ENCODE results near the gene CRTAC1. TPM values are rescaled to one million over a fixed set of nuclear protein-coding genes. Genes with fewer than 3 reads are reported as not detected.

The CRTAC1 gene
- total RNA-seq, 1 experiment from 2014 or later = 1.2 TPM

DNA sequence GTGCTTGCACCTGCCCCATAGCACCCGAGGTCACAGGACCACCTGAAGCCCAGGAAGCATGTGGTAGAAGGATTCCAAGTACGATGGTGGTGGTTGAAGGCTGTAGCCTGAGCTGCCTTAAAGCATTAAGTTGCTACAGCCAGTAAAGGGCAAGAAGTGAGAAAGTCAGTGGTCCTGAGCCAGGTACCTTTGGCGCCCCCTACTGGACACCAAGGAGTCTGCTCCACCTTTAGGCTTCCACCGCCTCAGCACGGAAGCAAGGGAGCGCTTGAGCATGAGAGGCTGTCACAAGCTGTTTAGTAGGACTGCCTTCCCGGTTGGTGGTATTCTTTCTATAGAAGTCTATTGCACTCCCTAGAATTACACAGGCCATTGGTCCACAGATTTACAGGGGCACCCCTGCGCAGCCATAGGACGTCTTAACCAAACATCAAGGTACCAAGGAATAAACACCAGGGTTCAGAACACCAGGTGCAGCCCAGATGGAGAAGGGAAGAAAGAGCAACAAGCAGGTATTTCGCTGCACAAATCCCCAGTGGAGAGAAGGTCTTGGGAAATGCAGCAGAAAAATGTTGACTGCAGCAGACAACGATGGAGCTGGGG, 2.2 kb downstream of the CRTAC1 start:
- H3K4me3 Mint-ChIP-seq = peak overlapping the region; percentile 52
- TF ChIP-seq, protein P1, sequence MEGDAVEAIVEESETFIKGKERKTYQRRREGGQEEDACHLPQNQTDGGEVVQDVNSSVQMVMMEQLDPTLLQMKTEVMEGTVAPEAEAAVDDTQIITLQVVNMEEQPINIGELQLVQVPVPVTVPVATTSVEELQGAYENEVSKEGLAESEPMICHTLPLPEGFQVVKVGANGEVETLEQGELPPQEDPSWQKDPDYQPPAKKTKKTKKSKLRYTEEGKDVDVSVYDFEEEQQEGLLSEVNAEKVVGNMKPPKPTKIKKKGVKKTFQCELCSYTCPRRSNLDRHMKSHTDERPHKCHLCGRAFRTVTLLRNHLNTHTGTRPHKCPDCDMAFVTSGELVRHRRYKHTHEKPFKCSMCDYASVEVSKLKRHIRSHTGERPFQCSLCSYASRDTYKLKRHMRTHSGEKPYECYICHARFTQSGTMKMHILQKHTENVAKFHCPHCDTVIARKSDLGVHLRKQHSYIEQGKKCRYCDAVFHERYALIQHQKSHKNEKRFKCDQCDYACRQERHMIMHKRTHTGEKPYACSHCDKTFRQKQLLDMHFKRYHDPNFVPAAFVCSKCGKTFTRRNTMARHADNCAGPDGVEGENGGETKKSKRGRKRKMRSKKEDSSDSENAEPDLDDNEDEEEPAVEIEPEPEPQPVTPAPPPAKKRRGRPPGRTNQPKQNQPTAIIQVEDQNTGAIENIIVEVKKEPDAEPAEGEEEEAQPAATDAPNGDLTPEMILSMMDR (IDR thresholded peaks at IDR 0.05) = peak; percentile 97
- TF ChIP-seq TP53 (CRISPR knock-in tag; IDR thresholded peaks at IDR 0.05) = no peak
- peaks cover 26% of the 10 kb centered on the region for H3K4me1 Mint-ChIP-seq
- H3K36me3 Mint-ChIP-seq = no peaks in the 10 kb centered on the region
- POLR2A ChIA-PET = interaction anchor here (0.7 to 1.2 kb wide), 2 partner anchors 9 to 13 kb away, joined by 3 to 4 read pairs; no protein-coding TSS in a partner anchor
- no peaks in the 10 kb centered on the region for H3K9me3 Mint-ChIP-seq
- peaks cover 68% of the 10 kb centered on the region for H3K27me3 Mint-ChIP-seq (ENCODE audit: low read depth)
- peak; percentile 87 for DNase-seq (ENCODE audit: low spot score)
- peak; percentile 55 for ATAC-seq
- no peak overlapping the region for H3K27ac Mint-ChIP-seq
- CTCF ChIA-PET = interaction anchor here (0.6 to 8.1 kb wide), 53 partner anchors 9 to 366 kb away, joined by 3 to 119 read pairs (median 5); partner anchors contain the start of genes GOLGA7B, R3HCC1L and SFRP5

DNA sequence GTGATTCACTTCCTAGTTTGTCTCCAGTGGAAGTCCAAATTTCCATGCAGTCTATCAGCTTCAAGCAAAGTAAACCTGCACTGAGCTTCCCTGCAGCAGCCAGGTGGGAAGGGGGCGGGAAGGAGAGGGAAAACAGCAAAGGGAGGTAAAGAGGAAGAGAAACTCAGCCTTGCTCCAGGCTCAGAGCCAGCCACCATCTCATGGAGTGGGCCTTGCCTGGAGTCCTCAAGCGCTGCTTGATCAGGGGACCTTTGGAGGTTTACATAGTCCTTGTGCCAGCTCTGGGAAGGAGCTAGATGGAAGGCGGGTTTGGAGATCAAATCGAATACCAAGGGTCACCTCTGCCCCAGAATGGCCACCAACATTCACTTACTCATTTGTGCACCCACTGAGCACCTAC, 7.4 kb downstream of the CRTAC1 start:
- DNase-seq (ENCODE audit: low spot score) (no peak), ATAC-seq (no peak)
- Mint-ChIP-seq H3K36me3 (no peaks in the 10 kb centered on the region), H3K4me3 (no peak overlapping the region), H3K9me3 (no peaks in the 10 kb centered on the region), H3K27ac (no peak overlapping the region), H3K4me1 (peaks cover 18% of the 10 kb centered on the region), H3K27me3 (ENCODE audit: low read depth) (peaks cover 27% of the 10 kb centered on the region)
- ChIA-PET CTCF (interaction anchor here (1.1 kb wide), 2 partner anchors 18 to 154 kb away, joined by 3 to 4 read pairs; no protein-coding TSS in a partner anchor), POLR2A (no interaction called here)
- TF ChIP-seq RORB (CRISPR knock-in tag; IDR thresholded peaks at IDR 0.05) = no peak
- no peak for TF ChIP-seq FOXJ3 (CRISPR knock-in tag; IDR thresholded peaks at IDR 0.05; ENCODE audit: borderline replicate concordance)
- TF ChIP-seq, protein P2, sequence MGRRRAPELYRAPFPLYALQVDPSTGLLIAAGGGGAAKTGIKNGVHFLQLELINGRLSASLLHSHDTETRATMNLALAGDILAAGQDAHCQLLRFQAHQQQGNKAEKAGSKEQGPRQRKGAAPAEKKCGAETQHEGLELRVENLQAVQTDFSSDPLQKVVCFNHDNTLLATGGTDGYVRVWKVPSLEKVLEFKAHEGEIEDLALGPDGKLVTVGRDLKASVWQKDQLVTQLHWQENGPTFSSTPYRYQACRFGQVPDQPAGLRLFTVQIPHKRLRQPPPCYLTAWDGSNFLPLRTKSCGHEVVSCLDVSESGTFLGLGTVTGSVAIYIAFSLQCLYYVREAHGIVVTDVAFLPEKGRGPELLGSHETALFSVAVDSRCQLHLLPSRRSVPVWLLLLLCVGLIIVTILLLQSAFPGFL (CRISPR knock-in tag; IDR thresholded peaks at IDR 0.05; ENCODE audit: borderline replicate concordance) = no peak
- TF ChIP-seq GABPB1 (CRISPR knock-in tag; IDR thresholded peaks at IDR 0.05) = no peak
- TF ChIP-seq, protein P3, sequence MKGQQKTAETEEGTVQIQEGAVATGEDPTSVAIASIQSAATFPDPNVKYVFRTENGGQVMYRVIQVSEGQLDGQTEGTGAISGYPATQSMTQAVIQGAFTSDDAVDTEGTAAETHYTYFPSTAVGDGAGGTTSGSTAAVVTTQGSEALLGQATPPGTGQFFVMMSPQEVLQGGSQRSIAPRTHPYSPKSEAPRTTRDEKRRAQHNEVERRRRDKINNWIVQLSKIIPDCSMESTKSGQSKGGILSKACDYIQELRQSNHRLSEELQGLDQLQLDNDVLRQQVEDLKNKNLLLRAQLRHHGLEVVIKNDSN (CRISPR knock-in tag; IDR thresholded peaks at IDR 0.05) = no peak
- no peak for TF ChIP-seq CBFB (CRISPR knock-in tag; IDR thresholded peaks at IDR 0.05; ENCODE audit: low read depth)
- TF ChIP-seq TEAD4 (CRISPR knock-in tag; IDR thresholded peaks at IDR 0.05) = no peak
- TF ChIP-seq, protein P4, sequence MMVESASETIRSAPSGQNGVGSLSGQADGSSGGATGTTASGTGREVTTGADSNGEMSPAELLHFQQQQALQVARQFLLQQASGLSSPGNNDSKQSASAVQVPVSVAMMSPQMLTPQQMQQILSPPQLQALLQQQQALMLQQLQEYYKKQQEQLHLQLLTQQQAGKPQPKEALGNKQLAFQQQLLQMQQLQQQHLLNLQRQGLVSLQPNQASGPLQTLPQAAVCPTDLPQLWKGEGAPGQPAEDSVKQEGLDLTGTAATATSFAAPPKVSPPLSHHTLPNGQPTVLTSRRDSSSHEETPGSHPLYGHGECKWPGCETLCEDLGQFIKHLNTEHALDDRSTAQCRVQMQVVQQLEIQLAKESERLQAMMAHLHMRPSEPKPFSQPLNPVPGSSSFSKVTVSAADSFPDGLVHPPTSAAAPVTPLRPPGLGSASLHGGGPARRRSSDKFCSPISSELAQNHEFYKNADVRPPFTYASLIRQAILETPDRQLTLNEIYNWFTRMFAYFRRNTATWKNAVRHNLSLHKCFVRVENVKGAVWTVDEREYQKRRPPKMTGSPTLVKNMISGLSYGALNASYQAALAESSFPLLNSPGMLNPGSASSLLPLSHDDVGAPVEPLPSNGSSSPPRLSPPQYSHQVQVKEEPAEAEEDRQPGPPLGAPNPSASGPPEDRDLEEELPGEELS (CRISPR knock-in tag; IDR thresholded peaks at IDR 0.05) = no peak
- no peak for TF ChIP-seq FOXK1 (CRISPR knock-in tag; IDR thresholded peaks at IDR 0.05)
- TF ChIP-seq SP1 (CRISPR knock-in tag; conservative IDR thresholded peaks at IDR 0.05) = no peak
- no peak for TF ChIP-seq TCF7 (CRISPR knock-in tag; IDR thresholded peaks at IDR 0.05; ENCODE audit: low read depth)
- no peak for TF ChIP-seq JUN (CRISPR knock-in tag; IDR thresholded peaks at IDR 0.05)
- no peak for TF ChIP-seq ELF4 (CRISPR knock-in tag; IDR thresholded peaks at IDR 0.05; ENCODE audit: low read depth)
- TF ChIP-seq ZNF671 (CRISPR knock-in tag; IDR thresholded peaks at IDR 0.05) = no peak
- TF ChIP-seq, protein P5, sequence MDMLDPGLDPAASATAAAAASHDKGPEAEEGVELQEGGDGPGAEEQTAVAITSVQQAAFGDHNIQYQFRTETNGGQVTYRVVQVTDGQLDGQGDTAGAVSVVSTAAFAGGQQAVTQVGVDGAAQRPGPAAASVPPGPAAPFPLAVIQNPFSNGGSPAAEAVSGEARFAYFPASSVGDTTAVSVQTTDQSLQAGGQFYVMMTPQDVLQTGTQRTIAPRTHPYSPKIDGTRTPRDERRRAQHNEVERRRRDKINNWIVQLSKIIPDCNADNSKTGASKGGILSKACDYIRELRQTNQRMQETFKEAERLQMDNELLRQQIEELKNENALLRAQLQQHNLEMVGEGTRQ (CRISPR knock-in tag; IDR thresholded peaks at IDR 0.05) = no peak

Measured in WTC11 (cell line).